Keratinocyte (primary cell): ENCODE results near the gene SKP1.

Source experiments
- CTCF ChIP-seq, 3 experiments: IDR thresholded peaks in 1 of 3; conservative IDR thresholded peaks in 1 of 3; optimal IDR thresholded peaks in 1 of 3; 2 replicates in 2 of 3; 3 replicates in 1 of 3; pipeline versions ENCODE3 to v1.5.1; 2011; ENCODE audit warnings: low read length in 3 of 3, mild to moderate bottlenecking in 3 of 3, moderate library complexity in 2 of 3, control low read depth in 1 of 3, inconsistent platforms in 1 of 3; ENCODE audit not compliant: insufficient read depth in 2 of 3; ENCODE audit errors: extremely low read depth in 1 of 3
- EZH2 ChIP-seq: IDR thresholded peaks from one replicate; pipeline ENCODE4 v1.6.1; 2012; ENCODE audit warnings: inconsistent platforms, mild to moderate bottlenecking, low read length, moderate library complexity

GRCh38 chr5:134161513-134162395 lies 15.0 kb downstream of the SKP1 start:
- TF ChIP-seq CTCF (optimal IDR thresholded peaks at IDR 0.05 in 1 of 3, IDR thresholded peaks at IDR 0.05 in 1 of 3, conservative IDR thresholded peaks at IDR 0.05 in 1 of 3; ENCODE audit: extremely low read depth in 1 of 3, insufficient read depth in 2 of 3, low read length in 3 of 3) = no peak
- TF ChIP-seq EZH2 = no peak
